Measurements from ENCODE around the gene HORMAD2. TPM values are rescaled to one million over a fixed set of nuclear protein-coding genes. Genes with fewer than 3 reads are reported as not detected.

HORMAD2 gene
- total RNA-seq, 1 donor from 2014 or later, result not detected

GRCh38 chr22:30217698-30218560 lies 137.7 kb downstream of the HORMAD2 start:
- no peak overlapping the region for H3K27ac Mint-ChIP-seq (ENCODE audit: unreplicated experiment)
- peaks cover 10% of the 10 kb centered on the region for H3K27me3 Mint-ChIP-seq (ENCODE audit: unreplicated experiment)
- H3K9me3 Mint-ChIP-seq (ENCODE audit: unreplicated experiment), result peaks cover 1% of the 10 kb centered on the region
- TF ChIP-seq CTCF (IDR thresholded peaks at IDR 0.05; ENCODE audit: partially characterized antibody, unreplicated experiment), result no peak
- no peaks in the 10 kb centered on the region for H3K36me3 Mint-ChIP-seq (ENCODE audit: unreplicated experiment)
- no peak overlapping the region for H3K4me3 Mint-ChIP-seq (ENCODE audit: unreplicated experiment)
- DNase-seq, result no peak
- no peaks in the 10 kb centered on the region for H3K4me1 Mint-ChIP-seq (ENCODE audit: low read depth, unreplicated experiment)

- Mint-ChIP-seq H3K4me3 (ENCODE audit: unreplicated experiment) (no peak overlapping the region), H3K27me3 (ENCODE audit: unreplicated experiment) (peaks cover 10% of the 10 kb centered on the region), H3K27ac (ENCODE audit: unreplicated experiment) (no peak overlapping the region)
Observed at GRCh38 chr22:30219049-30219654, 138.9 kb downstream of the HORMAD2 start.

GRCh38 chr22:30219668-30220278 lies 139.5 kb downstream of the HORMAD2 start:
- Mint-ChIP-seq H3K4me1 (ENCODE audit: low read depth, unreplicated experiment) (no peaks in the 10 kb centered on the region), H3K27me3 (ENCODE audit: unreplicated experiment) (peaks cover 9% of the 10 kb centered on the region), H3K9me3 (ENCODE audit: unreplicated experiment) (peaks cover 1% of the 10 kb centered on the region), H3K36me3 (ENCODE audit: unreplicated experiment) (no peaks in the 10 kb centered on the region), H3K4me3 (ENCODE audit: unreplicated experiment) (no peak overlapping the region), H3K27ac (ENCODE audit: unreplicated experiment) (no peak overlapping the region)
- no peak for TF ChIP-seq CTCF (IDR thresholded peaks at IDR 0.05; ENCODE audit: partially characterized antibody, unreplicated experiment)
- DNase-seq, result no peak

More at GRCh38 chr22:30219049-30219654, 138.9 kb downstream of the HORMAD2 start:
- H3K4me1 Mint-ChIP-seq (ENCODE audit: low read depth, unreplicated experiment), result no peaks in the 10 kb centered on the region
- no peak for DNase-seq
- H3K36me3 Mint-ChIP-seq (ENCODE audit: unreplicated experiment), result no peaks in the 10 kb centered on the region
- TF ChIP-seq CTCF (IDR thresholded peaks at IDR 0.05; ENCODE audit: partially characterized antibody, unreplicated experiment), result no peak
- peaks cover 1% of the 10 kb centered on the region for H3K9me3 Mint-ChIP-seq (ENCODE audit: unreplicated experiment)

- TF ChIP-seq CTCF (IDR thresholded peaks at IDR 0.05; ENCODE audit: partially characterized antibody, unreplicated experiment), result no peak
- no peak overlapping the region for H3K4me3 Mint-ChIP-seq (ENCODE audit: unreplicated experiment)
- H3K4me1 Mint-ChIP-seq (ENCODE audit: low read depth, unreplicated experiment), result no peaks in the 10 kb centered on the region
- no peaks in the 10 kb centered on the region for H3K36me3 Mint-ChIP-seq (ENCODE audit: unreplicated experiment)
- peaks cover 1% of the 10 kb centered on the region for H3K9me3 Mint-ChIP-seq (ENCODE audit: unreplicated experiment)
- H3K27ac Mint-ChIP-seq (ENCODE audit: unreplicated experiment), result no peak overlapping the region
- H3K27me3 Mint-ChIP-seq (ENCODE audit: unreplicated experiment), result peaks cover 6% of the 10 kb centered on the region
- DNase-seq, result no peak
Observed at GRCh38 chr22:30220338-30221012, 140.2 kb downstream of the HORMAD2 start.

Data from glutamatergic neuron (in vitro differentiated cells).